Measurements from ENCODE around the gene SLC43A2.

The SLC43A2 gene

GRCh38 chr17:1561420-1562175, 67.0 kb downstream of the SLC43A2 start:
- H2AK5ac ChIP-seq (ENCODE audit: low read depth, low read length) = peak overlapping the region; percentile 41
- peaks cover 2 to 19% of the 10 kb centered on the region in 2 donors for H3K36me3 ChIP-seq (replicated peaks in 1 of 2; ENCODE audit: control insufficient read depth in 2 of 2, insufficient read depth in 2 of 2, low read length in 2 of 2)
- H2BK120ac ChIP-seq (ENCODE audit: low read depth, low read length) = no peak overlapping the region
- H3K23ac ChIP-seq (ENCODE audit: low read depth, low read length, poor library complexity) = peak overlapping the region; percentile 82
- no peak overlapping the region for H4K91ac ChIP-seq (ENCODE audit: low read depth, low read length, poor library complexity)
- DNase-seq (ENCODE audit: low spot score) = no peak
- peak overlapping the region; percentile 31 for H3K14ac ChIP-seq (ENCODE audit: low read length)
- WGBS, 2 donors (ENCODE audit: extremely low coverage in 2 of 2, insufficient read length in 2 of 2, insufficient replicate concordance in 1 of 2) = no CpG with 5 or more reads among the region's 47 CpGs
- H3K4me3 ChIP-seq (ENCODE audit: low read length in 2 of 2) = peak overlapping the region; percentile 68 to 96
- H3K4me1 ChIP-seq (ENCODE audit: control insufficient read depth in 2 of 2, insufficient read depth in 1 of 2, low read depth in 1 of 2, low read length in 2 of 2) = peaks cover 19 to 24% of the 10 kb centered on the region in 2 donors
- no peak overlapping the region for H4K8ac ChIP-seq (ENCODE audit: low read depth, low read length)
- H3K18ac ChIP-seq (ENCODE audit: low read length) = peak overlapping the region; percentile 90
- no peak overlapping the region for H3K4ac ChIP-seq (ENCODE audit: low read length)
- peak overlapping the region; percentile 93 for H2AFZ ChIP-seq (ENCODE audit: low read length)
- peak overlapping the region; percentile 85 for H3K4me2 ChIP-seq (ENCODE audit: insufficient read depth, low read length, poor library complexity, severe bottlenecking)
- peaks cover 14% of the 10 kb centered on the region for H3K79me1 ChIP-seq (ENCODE audit: low read depth, low read length)
- H2BK5ac ChIP-seq (ENCODE audit: low read length) = peak overlapping the region; percentile 89
- peak overlapping the region; percentile 98 for H3K9ac ChIP-seq (ENCODE audit: low read depth, low read length, poor library complexity)
- H3K27ac ChIP-seq (replicated peaks; ENCODE audit: low read length) = no peak overlapping the region
- no peaks in the 10 kb centered on the region for H3K27me3 ChIP-seq (ENCODE audit: control insufficient read depth in 3 of 3, insufficient read depth in 3 of 3, low read depth in 1 of 3, low read length in 3 of 3)
- H3K9me3 ChIP-seq (replicated peaks in 1 of 2; ENCODE audit: control insufficient read depth in 2 of 2, insufficient read depth in 1 of 2, low read depth in 1 of 2, low read length in 2 of 2) = no peaks in the 10 kb centered on the region
- no peak overlapping the region for H2BK15ac ChIP-seq (ENCODE audit: low read length)
- no peak overlapping the region for H2BK12ac ChIP-seq (ENCODE audit: low read length)

GRCh38 chr17:1560858-1561355, 67.7 kb downstream of the SLC43A2 start:
- no peak overlapping the region for H3K14ac ChIP-seq (ENCODE audit: low read length)
- no peak overlapping the region for H4K91ac ChIP-seq (ENCODE audit: low read depth, low read length, poor library complexity)
- no peak overlapping the region for H2BK15ac ChIP-seq (ENCODE audit: low read length)
- H3K27ac ChIP-seq (replicated peaks; ENCODE audit: low read length) = no peak overlapping the region
- H2AK5ac ChIP-seq (ENCODE audit: low read depth, low read length) = no peak overlapping the region
- H3K4me3 ChIP-seq (ENCODE audit: low read length in 2 of 2) = peak overlapping the region; percentile 68 to 96
- no peak for DNase-seq (ENCODE audit: low spot score)
- no peak overlapping the region for H2AFZ ChIP-seq (ENCODE audit: low read length)
- no peak overlapping the region for H2BK5ac ChIP-seq (ENCODE audit: low read length)
- H3K4me2 ChIP-seq (ENCODE audit: insufficient read depth, low read length, poor library complexity, severe bottlenecking) = no peak overlapping the region
- H3K4ac ChIP-seq (ENCODE audit: low read length) = no peak overlapping the region
- no peak overlapping the region for H3K18ac ChIP-seq (ENCODE audit: low read length)
- peaks cover 19 to 24% of the 10 kb centered on the region in 2 donors for H3K4me1 ChIP-seq (ENCODE audit: control insufficient read depth in 2 of 2, insufficient read depth in 1 of 2, low read depth in 1 of 2, low read length in 2 of 2)
- peaks cover 4 to 25% of the 10 kb centered on the region in 2 donors for H3K36me3 ChIP-seq (replicated peaks in 1 of 2; ENCODE audit: control insufficient read depth in 2 of 2, insufficient read depth in 2 of 2, low read length in 2 of 2)
- no peak overlapping the region for H3K9ac ChIP-seq (ENCODE audit: low read depth, low read length, poor library complexity)
- no peak overlapping the region for H2BK12ac ChIP-seq (ENCODE audit: low read length)
- no peaks in the 10 kb centered on the region for H3K27me3 ChIP-seq (ENCODE audit: control insufficient read depth in 3 of 3, insufficient read depth in 3 of 3, low read depth in 1 of 3, low read length in 3 of 3)
- H3K9me3 ChIP-seq (replicated peaks in 1 of 2; ENCODE audit: control insufficient read depth in 2 of 2, insufficient read depth in 1 of 2, low read depth in 1 of 2, low read length in 2 of 2) = no peaks in the 10 kb centered on the region
- H3K79me1 ChIP-seq (ENCODE audit: low read depth, low read length) = peaks cover 16% of the 10 kb centered on the region
- WGBS, 2 donors (ENCODE audit: extremely low coverage in 2 of 2, insufficient read length in 2 of 2, insufficient replicate concordance in 1 of 2) = no CpG with 5 or more reads among the region's 7 CpGs
- H3K23ac ChIP-seq (ENCODE audit: low read depth, low read length, poor library complexity) = no peak overlapping the region
- H4K8ac ChIP-seq (ENCODE audit: low read depth, low read length) = no peak overlapping the region
- H2BK120ac ChIP-seq (ENCODE audit: low read depth, low read length) = no peak overlapping the region

GRCh38 chr17:1560101-1560857, 68.4 kb downstream of the SLC43A2 start:
- Histone ChIP-seq H3K27me3 (ENCODE audit: control insufficient read depth in 3 of 3, insufficient read depth in 3 of 3, low read depth in 1 of 3, low read length in 3 of 3) (no peaks in the 10 kb centered on the region), H2BK15ac (ENCODE audit: low read length) (no peak overlapping the region), H3K36me3 (replicated peaks in 1 of 2; ENCODE audit: control insufficient read depth in 2 of 2, insufficient read depth in 2 of 2, low read length in 2 of 2) (peaks cover 4 to 30% of the 10 kb centered on the region in 2 donors), H4K91ac (ENCODE audit: low read depth, low read length, poor library complexity) (peak overlapping the region; percentile 74), H2BK5ac (ENCODE audit: low read length) (peak overlapping the region; percentile 18), H3K79me1 (ENCODE audit: low read depth, low read length) (peaks cover 16% of the 10 kb centered on the region), H3K4me2 (ENCODE audit: insufficient read depth, low read length, poor library complexity, severe bottlenecking) (no peak overlapping the region), H3K4me1 (ENCODE audit: control insufficient read depth in 2 of 2, insufficient read depth in 1 of 2, low read depth in 1 of 2, low read length in 2 of 2) (peaks cover 19 to 24% of the 10 kb centered on the region in 2 donors), H3K4me3 (ENCODE audit: low read length in 2 of 2) (no peak overlapping the region), H2AK5ac (ENCODE audit: low read depth, low read length) (peak overlapping the region; percentile 61), H3K4ac (ENCODE audit: low read length) (no peak overlapping the region), H3K9ac (ENCODE audit: low read depth, low read length, poor library complexity) (peak overlapping the region; percentile 78), H3K23ac (ENCODE audit: low read depth, low read length, poor library complexity) (peak overlapping the region; percentile 62), H3K9me3 (replicated peaks in 1 of 2; ENCODE audit: control insufficient read depth in 2 of 2, insufficient read depth in 1 of 2, low read depth in 1 of 2, low read length in 2 of 2) (no peaks in the 10 kb centered on the region), H2BK12ac (ENCODE audit: low read length) (no peak overlapping the region), H2BK120ac (ENCODE audit: low read depth, low read length) (no peak overlapping the region), H2AFZ (ENCODE audit: low read length) (no peak overlapping the region), H4K8ac (ENCODE audit: low read depth, low read length) (no peak overlapping the region), H3K18ac (ENCODE audit: low read length) (peak overlapping the region; percentile 83), H3K27ac (replicated peaks; ENCODE audit: low read length) (peak overlapping the region; percentile 23), H3K14ac (ENCODE audit: low read length) (no peak overlapping the region)
- no peak for DNase-seq (ENCODE audit: low spot score)
- WGBS, 2 donors (ENCODE audit: extremely low coverage in 2 of 2, insufficient read length in 2 of 2, insufficient replicate concordance in 1 of 2) = no CpG with 5 or more reads among the region's 22 CpGs
